ENCODE results near the gene IL17REL. TPM values are rescaled to one million over a fixed set of nuclear protein-coding genes. Genes with fewer than 3 reads are reported as not detected.

Gene IL17REL
- polyA plus RNA-seq, 1 donor from 2014 or later = not detected

Other genes starting within 250 kb of the IL17REL start
- 3.1 TPM for gene BRD1, start 184.9 kb downstream of the IL17REL start, polyA plus RNA-seq
- 5.0 TPM for gene ZBED4, start 158.9 kb downstream of the IL17REL start, polyA plus RNA-seq
- 13.4 TPM for gene ALG12, start 94.3 kb downstream of the IL17REL start, polyA plus RNA-seq
- 29.7 TPM for gene CRELD2, start 94.1 kb downstream of the IL17REL start, polyA plus RNA-seq
- 47.1 TPM for gene PIM3, start 52.0 kb downstream of the IL17REL start, polyA plus RNA-seq
- not detected for gene TTLL8, start 45.5 kb upstream of the IL17REL start, polyA plus RNA-seq
- gene MLC1, start 72.7 kb upstream of the IL17REL start, polyA plus RNA-seq = 0.08 TPM
- gene MOV10L1, start 77.2 kb upstream of the IL17REL start, polyA plus RNA-seq = not detected
- not detected for gene PANX2, start 158.0 kb upstream of the IL17REL start, polyA plus RNA-seq
- gene TRABD, start 173.1 kb upstream of the IL17REL start, polyA plus RNA-seq = 28.0 TPM
- 2.3 TPM for gene SELENOO, start 188.2 kb upstream of the IL17REL start, polyA plus RNA-seq
- gene TUBGCP6, start 232.3 kb upstream of the IL17REL start, polyA plus RNA-seq = 17.0 TPM
- gene HDAC10, start 238.5 kb upstream of the IL17REL start, polyA plus RNA-seq = 8.6 TPM
- 0.94 TPM for gene MAPK12, start 248.9 kb upstream of the IL17REL start, polyA plus RNA-seq

Measured in IgD-negative memory B cell (primary cell).